ENCODE measurements around the gene ALPK1.
"Not testable (repeated sequence)": the region's sequence is repeated elsewhere in the genome, so short reads cannot be mapped to it uniquely, and the experiment has no call there.

ALPK1 gene

GRCh38 chr4:112277705-112278448, 19.3 kb upstream of the ALPK1 start:
- no peak overlapping the region for H3K4me3 ChIP-seq (ENCODE audit: control insufficient read depth, low read depth, low read length)
- DNase-seq (ENCODE audit: low read depth): no peak
- TF ChIP-seq CTCF (conservative IDR thresholded peaks at IDR 0.05; ENCODE audit: control insufficient read depth, insufficient read depth, low read depth, low read length): no peak

- TF ChIP-seq CTCF (conservative IDR thresholded peaks at IDR 0.05; ENCODE audit: control insufficient read depth, insufficient read depth, low read depth, low read length): no peak
- no peak overlapping the region for H3K4me3 ChIP-seq (ENCODE audit: control insufficient read depth, low read depth, low read length)
- DNase-seq (ENCODE audit: low read depth): no peak
Observed at GRCh38 chr4:112279025-112279881, 17.9 kb upstream of the ALPK1 start.

- no peak for DNase-seq (ENCODE audit: low read depth)
- no peak for TF ChIP-seq CTCF (conservative IDR thresholded peaks at IDR 0.05; ENCODE audit: control insufficient read depth, insufficient read depth, low read depth, low read length)
- no peak overlapping the region for H3K4me3 ChIP-seq (ENCODE audit: control insufficient read depth, low read depth, low read length)
Observed at GRCh38 chr4:112279882-112280315, 17.3 kb upstream of the ALPK1 start.

- no peak for DNase-seq (ENCODE audit: low read depth)
- no peak for TF ChIP-seq CTCF (conservative IDR thresholded peaks at IDR 0.05; ENCODE audit: control insufficient read depth, insufficient read depth, low read depth, low read length)
- no peak overlapping the region for H3K4me3 ChIP-seq (ENCODE audit: control insufficient read depth, low read depth, low read length)
Observed at GRCh38 chr4:112280386-112281056, 16.6 kb upstream of the ALPK1 start.

- not testable (repeated sequence) for H3K4me3 ChIP-seq (ENCODE audit: control insufficient read depth, low read depth, low read length); DNase-seq (ENCODE audit: low read depth)
Observed at GRCh38 chr4:112281895-112282398, 15.2 kb upstream of the ALPK1 start.

- no peak overlapping the region for H3K4me3 ChIP-seq (ENCODE audit: control insufficient read depth, low read depth, low read length)
- no peak for TF ChIP-seq CTCF (conservative IDR thresholded peaks at IDR 0.05; ENCODE audit: control insufficient read depth, insufficient read depth, low read depth, low read length)
- no peak for DNase-seq (ENCODE audit: low read depth)
Observed at GRCh38 chr4:112282860-112283667, 14.1 kb upstream of the ALPK1 start.

Data from fibroblast of mammary gland (primary cell).